Measurements from ENCODE around the gene SELENOP.
"Not testable (repeated sequence)": the region's sequence is repeated elsewhere in the genome, so short reads cannot be mapped to it uniquely, and the experiment has no call there.

Gene SELENOP

GRCh38 chr5:42826757-42827515 lies 15.2 kb upstream of the SELENOP start:
- H3K4me3 ChIP-seq (ENCODE audit: low read depth, low read length): no peak overlapping the region
- TF ChIP-seq CTCF (IDR thresholded peaks at IDR 0.05; ENCODE audit: insufficient read depth, low read depth, low read length, missing control alignments): no peak

GRCh38 chr5:42825422-42826148 lies 13.9 kb upstream of the SELENOP start:
- no peak for DNase-seq (ENCODE audit: low read depth)
- no peak overlapping the region for H3K4me3 ChIP-seq (ENCODE audit: low read depth, low read length)
- TF ChIP-seq CTCF (IDR thresholded peaks at IDR 0.05; ENCODE audit: insufficient read depth, low read depth, low read length, missing control alignments): no peak

More at GRCh38 chr5:42826757-42827515, 15.2 kb upstream of the SELENOP start:
- DNase-seq (ENCODE audit: low read depth): no peak

GRCh38 chr5:42824347-42824976 lies 12.8 kb upstream of the SELENOP start:
- no peak for TF ChIP-seq CTCF (IDR thresholded peaks at IDR 0.05; ENCODE audit: insufficient read depth, low read depth, low read length, missing control alignments)
- H3K4me3 ChIP-seq (ENCODE audit: low read depth, low read length): no peak overlapping the region
- DNase-seq (ENCODE audit: low read depth): no peak

- TF ChIP-seq CTCF (IDR thresholded peaks at IDR 0.05; ENCODE audit: insufficient read depth, low read depth, low read length, missing control alignments): no peak
- DNase-seq (ENCODE audit: low read depth): no peak
- no peak overlapping the region for H3K4me3 ChIP-seq (ENCODE audit: low read depth, low read length)
Measured at GRCh38 chr5:42822548-42822947, 10.9 kb upstream of the SELENOP start.

- H3K4me3 ChIP-seq (ENCODE audit: low read depth, low read length): no peak overlapping the region
- no peak for DNase-seq (ENCODE audit: low read depth)
- no peak for TF ChIP-seq CTCF (IDR thresholded peaks at IDR 0.05; ENCODE audit: insufficient read depth, low read depth, low read length, missing control alignments)
Measured at GRCh38 chr5:42819745-42820144, 8.1 kb upstream of the SELENOP start.

- DNase-seq (ENCODE audit: low read depth); H3K4me3 ChIP-seq (ENCODE audit: low read depth, low read length): not testable (repeated sequence)
Measured at GRCh38 chr5:42816546-42816945, 4.9 kb upstream of the SELENOP start.

- H3K4me3 ChIP-seq (ENCODE audit: low read depth, low read length): no peak overlapping the region
- no peak for DNase-seq (ENCODE audit: low read depth)
- no peak for TF ChIP-seq CTCF (IDR thresholded peaks at IDR 0.05; ENCODE audit: insufficient read depth, low read depth, low read length, missing control alignments)
Measured at GRCh38 chr5:42813533-42813932, 1.8 kb upstream of the SELENOP start.

Data from GM12865 (cell line).